D721Med (cell line): ENCODE data around the gene NOTCH1.
"Not testable (repeated sequence)": the region's sequence is repeated elsewhere in the genome, so short reads cannot be mapped to it uniquely, and the experiment has no call there.

Experiments used
- DNase-seq: peaks from one replicate; pipeline ENCODE4 v3.0.0; 2011; ENCODE audit warnings: low spot score; ENCODE audit not compliant: insufficient read length
- FAIRE-seq: peaks from 2 replicates; lab custom pipeline; 2011; peaks lifted over from hg19 to GRCh38; lab: Jason Lieb, UNC
- TF ChIP-seq, protein P1 (sequence below): IDR thresholded peaks from 2 replicates; pipeline ENCODE4 v1.5.1; 2012; ENCODE audit warnings: mild to moderate bottlenecking, control low read depth; ENCODE audit not compliant: insufficient read depth; ENCODE audit errors: missing control alignments

The NOTCH1 gene

DNA sequence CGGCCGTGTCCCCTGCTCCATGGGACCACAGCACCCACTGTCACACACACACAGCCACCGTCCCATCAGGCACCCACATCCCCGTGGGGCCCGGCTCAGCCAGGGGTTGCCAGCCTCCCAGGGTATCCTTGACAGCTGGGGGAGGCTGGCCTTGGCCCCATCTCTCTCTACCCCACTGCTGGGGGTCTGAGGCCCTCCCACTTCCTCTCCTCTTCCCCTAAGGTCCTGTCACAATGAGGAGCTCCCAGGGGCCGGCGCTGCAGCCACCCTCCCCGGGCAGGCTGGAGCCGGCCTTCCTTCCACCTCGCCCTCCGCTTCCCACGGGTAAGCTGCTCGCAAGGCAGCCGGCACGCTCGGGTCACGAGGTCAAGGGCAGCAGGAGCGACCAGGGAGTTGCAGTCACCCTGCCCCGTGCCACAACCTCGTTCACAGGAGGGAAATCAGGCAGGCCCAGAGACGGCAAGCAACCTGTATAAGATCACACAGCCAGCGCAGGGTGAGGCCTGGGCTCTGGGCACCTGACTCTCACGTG, 38.6 kb upstream of the NOTCH1 start:
- DNase-seq: no peak
- FAIRE-seq: no peak
- TF ChIP-seq, protein P1, sequence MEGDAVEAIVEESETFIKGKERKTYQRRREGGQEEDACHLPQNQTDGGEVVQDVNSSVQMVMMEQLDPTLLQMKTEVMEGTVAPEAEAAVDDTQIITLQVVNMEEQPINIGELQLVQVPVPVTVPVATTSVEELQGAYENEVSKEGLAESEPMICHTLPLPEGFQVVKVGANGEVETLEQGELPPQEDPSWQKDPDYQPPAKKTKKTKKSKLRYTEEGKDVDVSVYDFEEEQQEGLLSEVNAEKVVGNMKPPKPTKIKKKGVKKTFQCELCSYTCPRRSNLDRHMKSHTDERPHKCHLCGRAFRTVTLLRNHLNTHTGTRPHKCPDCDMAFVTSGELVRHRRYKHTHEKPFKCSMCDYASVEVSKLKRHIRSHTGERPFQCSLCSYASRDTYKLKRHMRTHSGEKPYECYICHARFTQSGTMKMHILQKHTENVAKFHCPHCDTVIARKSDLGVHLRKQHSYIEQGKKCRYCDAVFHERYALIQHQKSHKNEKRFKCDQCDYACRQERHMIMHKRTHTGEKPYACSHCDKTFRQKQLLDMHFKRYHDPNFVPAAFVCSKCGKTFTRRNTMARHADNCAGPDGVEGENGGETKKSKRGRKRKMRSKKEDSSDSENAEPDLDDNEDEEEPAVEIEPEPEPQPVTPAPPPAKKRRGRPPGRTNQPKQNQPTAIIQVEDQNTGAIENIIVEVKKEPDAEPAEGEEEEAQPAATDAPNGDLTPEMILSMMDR: no peak

DNA sequence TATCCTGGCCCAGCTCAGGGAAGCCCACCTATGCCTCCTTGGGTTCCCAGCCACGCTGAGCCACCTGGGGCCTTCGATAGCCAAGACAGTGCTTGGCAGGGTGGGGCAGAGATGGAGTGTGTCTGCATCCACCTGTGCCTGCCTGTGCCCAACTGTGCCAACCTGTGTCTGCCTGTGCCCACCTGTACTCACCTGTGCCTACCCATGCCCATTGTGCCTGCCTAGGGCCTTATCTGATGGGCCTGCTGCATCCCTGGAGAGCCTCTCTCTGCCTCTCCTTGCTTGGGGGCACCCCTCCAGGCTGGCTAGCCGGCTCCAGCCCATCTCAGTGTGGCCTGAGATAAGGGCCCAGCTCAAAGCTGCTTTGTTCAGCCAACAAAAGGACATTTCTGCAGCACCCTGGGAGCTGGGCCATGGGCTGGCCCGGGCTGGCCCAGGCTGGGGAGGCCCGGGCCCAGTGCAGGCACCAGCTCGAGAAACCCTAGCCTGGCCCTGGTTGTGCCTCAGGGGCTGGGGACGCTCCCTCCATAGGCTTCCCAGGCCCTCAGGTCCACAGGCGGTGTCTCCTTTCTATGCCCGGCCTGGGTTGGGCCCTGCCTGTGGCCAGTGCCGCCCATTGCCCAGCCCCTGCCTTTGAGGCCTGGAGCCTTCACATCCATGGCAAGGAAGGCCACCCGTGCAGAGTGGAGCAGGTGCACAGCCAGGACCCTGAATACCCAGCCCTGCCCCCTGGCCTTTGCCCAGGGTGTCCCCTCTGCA, 37.3 kb upstream of the NOTCH1 start:
- DNase-seq (no peak), FAIRE-seq (no peak)
- TF ChIP-seq, protein P1: no peak

DNA sequence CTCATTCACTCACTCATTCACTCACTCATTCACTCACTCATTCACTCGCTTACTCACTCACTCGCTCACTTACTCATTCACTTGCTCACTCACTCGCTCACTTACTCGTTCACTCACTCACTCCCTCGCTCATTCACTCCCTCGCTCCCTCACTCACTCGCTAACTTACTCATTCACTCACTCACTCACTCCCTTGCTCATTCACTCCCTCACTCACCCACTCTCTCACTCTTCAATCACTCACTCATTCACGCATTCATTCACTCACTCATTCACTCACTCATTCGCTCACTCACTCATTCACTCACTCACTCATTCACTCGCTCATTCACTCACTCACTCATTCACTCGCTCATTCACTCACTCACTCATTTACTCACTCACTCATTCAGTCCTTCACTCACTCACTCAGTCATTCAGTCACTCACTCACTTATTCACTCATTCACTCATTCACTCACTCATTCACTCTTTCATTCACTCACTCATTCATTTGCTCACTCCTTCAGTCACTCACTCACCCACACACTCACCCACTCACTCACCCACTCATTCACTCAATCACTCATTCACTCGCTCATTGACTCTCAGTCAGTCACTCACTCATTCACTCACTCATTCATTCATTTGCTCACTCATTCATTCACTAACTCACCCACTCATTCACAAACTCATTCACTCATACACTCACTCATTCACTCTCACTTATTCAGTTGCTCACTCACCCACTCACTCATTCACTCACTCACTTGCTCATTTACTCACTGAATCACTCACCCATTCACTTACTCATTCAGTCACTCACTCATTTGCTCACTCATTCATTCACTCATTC, 36.0 kb upstream of the NOTCH1 start:
- no peak for DNase-seq
- no peak for FAIRE-seq
- TF ChIP-seq, protein P1: no peak

GRCh38 chr9:136579650-136580219, 33.9 kb upstream of the NOTCH1 start:
- DNase-seq, FAIRE-seq: not testable (repeated sequence)

DNA sequence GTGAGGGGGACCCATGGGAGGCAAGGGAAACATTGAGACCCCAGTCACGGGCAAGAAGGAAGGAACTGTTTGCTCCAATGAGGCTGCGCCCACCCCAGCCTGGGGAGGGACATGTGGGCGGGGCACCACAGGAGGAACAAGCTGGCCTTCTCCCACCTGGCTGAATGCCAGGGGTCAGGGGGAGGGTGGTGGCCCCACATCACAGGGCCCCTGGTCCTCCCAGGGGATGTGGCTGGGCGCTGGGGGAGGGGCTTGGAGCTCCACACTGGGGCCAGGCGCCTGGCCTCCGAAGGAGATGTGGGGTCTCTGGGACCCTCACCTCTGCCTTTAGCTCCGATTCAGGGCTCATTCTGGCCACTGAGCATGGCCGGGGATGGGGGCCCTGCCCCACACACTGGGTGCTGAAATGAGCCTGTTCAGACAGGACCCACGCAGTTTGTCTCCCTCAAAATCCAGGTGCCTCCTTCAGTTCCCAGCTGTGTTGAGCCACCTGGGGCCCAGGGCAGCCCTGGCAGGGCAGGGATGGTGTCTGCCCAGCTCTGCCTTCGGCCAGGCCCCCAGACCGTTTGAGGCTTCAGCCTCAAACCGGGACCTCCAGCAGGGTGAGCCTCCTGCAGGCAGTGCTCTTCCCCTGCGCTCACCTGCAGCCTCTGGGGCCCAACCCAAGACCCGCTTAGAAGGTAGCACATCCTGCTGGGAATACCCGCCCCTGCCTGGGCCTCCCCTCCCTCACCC, 33.2 kb upstream of the NOTCH1 start:
- TF ChIP-seq, protein P1: no peak
- DNase-seq (no peak), FAIRE-seq (no peak)

- TF ChIP-seq, protein P1: no peak
- FAIRE-seq (no peak), DNase-seq (no peak)
These were observed 32.7 kb upstream of the NOTCH1 start for GRCh38 chr9:136578626-136578914.

DNA sequence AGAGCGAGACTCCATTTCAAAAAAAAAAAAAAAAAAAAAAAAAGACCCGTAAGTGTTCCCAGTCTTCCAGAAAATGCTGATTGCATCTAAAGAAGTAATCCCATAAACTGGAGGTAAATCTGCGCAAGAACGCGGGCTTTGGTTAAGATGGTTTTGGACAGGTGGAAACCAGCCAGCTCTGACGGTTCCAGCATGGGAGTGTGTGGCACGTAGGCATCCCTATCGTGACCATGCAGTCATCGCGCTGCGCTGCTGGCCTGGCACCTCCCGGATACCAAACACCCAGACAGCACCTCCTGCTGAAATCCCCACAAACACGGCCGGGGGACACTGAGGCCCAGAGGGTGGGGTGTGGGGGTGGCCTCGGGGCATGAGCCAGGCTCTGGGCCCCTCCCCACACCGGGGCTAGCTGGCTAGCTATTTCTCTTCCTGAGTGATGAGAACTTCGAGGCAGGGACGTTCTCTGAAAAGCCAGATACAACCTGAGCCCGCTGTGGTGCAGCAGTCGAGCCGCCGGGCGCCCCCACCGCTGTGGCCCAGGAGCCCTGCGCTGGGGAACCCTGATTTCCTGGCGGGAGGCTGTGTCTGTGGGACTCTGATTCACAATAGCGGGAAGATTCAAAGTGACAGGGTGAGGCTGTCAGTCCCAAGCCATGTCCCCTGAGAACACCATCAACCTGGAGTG, 32.2 kb upstream of the NOTCH1 start:
- DNase-seq (no peak), FAIRE-seq (no peak)
- TF ChIP-seq, protein P1: no peak
